OCI-LY7 (cell line): Measurements from ENCODE around the gene CYP17A1. TPM values are rescaled to one million over a fixed set of nuclear protein-coding genes. Genes with fewer than 3 reads are reported as not detected.

Source experiments
- BruUV-seq: library from RNA; stranded (reverse); fragments of 400-500 nt; replicated peaks from 2 replicates; lab custom pipeline; 2021; lab: Mats Ljungman, UMichigan
- CTCF ChIA-PET: fragments of 300-600 bp; sonication (Branson Sonifier 250); formaldehyde crosslinking; loops from one replicate; lab custom pipeline; 2022; ENCODE audit warnings: antibody characterized with exemption; ENCODE audit not compliant: unreplicated experiment; lab: Charles Lee
- POLR2A ChIA-PET: fragments of 300-600 bp; sonication (Branson Sonifier 250); formaldehyde crosslinking; loops from one replicate; lab custom pipeline; 2022; ENCODE audit warnings: antibody characterized with exemption; lab: Charles Lee
- DNase-seq: peaks from one replicate; pipeline ENCODE4 v3.0.0-alpha.2; 2015; ENCODE audit warnings: low spot score
- H2AFZ ChIP-seq: fragments of 200-600 bp; sonication (generic), shearing (Covaris generic); 2 replicates; pipeline ENCODE4 v1.6.1; 2014; ENCODE audit warnings: mild to moderate bottlenecking, antibody characterized with exemption, low read length, moderate library complexity
- H3K27ac ChIP-seq: fragments of 200-600 bp; sonication (generic); 2 replicates; pipeline ENCODE4 v1.5.1; 2014; ENCODE audit warnings: mixed run types, low read depth, mild to moderate bottlenecking, moderate library complexity, low read length, inconsistent platforms; ENCODE audit not compliant: poor library complexity, severe bottlenecking
- H3K36me3 ChIP-seq: fragments of 200-600 bp; sonication (generic); 2 replicates; pipeline ENCODE4 v1.6.1; 2014; ENCODE audit warnings: mild to moderate bottlenecking, antibody characterized with exemption, low read length, moderate library complexity, mixed read lengths; ENCODE audit not compliant: insufficient read depth
- H3K4me1 ChIP-seq: fragments of 200-600 bp; sonication (generic); 2 replicates; pipeline ENCODE4 v1.5.1; 2014; ENCODE audit warnings: mild to moderate bottlenecking, low read length; ENCODE audit not compliant: insufficient read depth, poor library complexity, severe bottlenecking
- H3K4me2 ChIP-seq: fragments of 200-600 bp; sonication (generic); 2 replicates; pipeline ENCODE4 v1.6.1; 2014; ENCODE audit warnings: mild to moderate bottlenecking, low read length
- H3K4me3 ChIP-seq: fragments of 200-600 bp; sonication (generic); 2 replicates; pipeline ENCODE4 v1.5.1; 2014; ENCODE audit warnings: mild to moderate bottlenecking, low read depth, low read length; ENCODE audit not compliant: poor library complexity, severe bottlenecking
- H3K79me2 ChIP-seq: fragments of 200-600 bp; sonication (generic); 2 replicates; pipeline ENCODE4 v1.6.1; 2016; ENCODE audit warnings: low read depth, mild to moderate bottlenecking, low read length, moderate library complexity, mixed read lengths; ENCODE audit not compliant: insufficient read depth
- H3K9me2 ChIP-seq: fragments of 200-600 bp; sonication (generic); 2 replicates; pipeline ENCODE4 v1.6.1; 2016; ENCODE audit warnings: mild to moderate bottlenecking, low read length, mixed read lengths; ENCODE audit not compliant: insufficient read depth
- H3K9me3 ChIP-seq: fragments of 200-600 bp; sonication (generic); 2 replicates; pipeline ENCODE4 v1.6.1; 2014; ENCODE audit warnings: mild to moderate bottlenecking, mixed run types, low read length, mixed read lengths
- H4K20me1 ChIP-seq: fragments of 200-600 bp; sonication (generic); 2 replicates; pipeline ENCODE4 v1.6.1; 2014; ENCODE audit warnings: mild to moderate bottlenecking, antibody characterized with exemption, low read length, moderate library complexity, mixed read lengths; ENCODE audit not compliant: insufficient read depth
- EZH2phosphoT487 ChIP-seq: fragments of 200-600 bp; sonication (generic); IDR thresholded peaks from 2 replicates; pipeline ENCODE4 v1.6.1; 2018; ENCODE audit warnings: low read depth, borderline replicate concordance, mild to moderate bottlenecking, mixed run types, antibody characterized with exemption, low read length, moderate library complexity, mixed read lengths
- intact Hi-C: fragments of 100-400 bp; cut with micrococcal nuclease; formaldehyde crosslinking; loops from one replicate; pipeline ENCODE4 v1.10.0; 2022; ENCODE audit not compliant: unreplicated experiment
- total RNA-seq, 2 experiments: library from RNA; depleted of rRNA in 1 of 2; stranded (reverse); fragments of >200 nt in 1 of 2; shearing (Covaris generic) in 1 of 2; gene quantifications; 2 replicates each; pipeline ENCODE4 v1.2.3, GENCODE V29; 2014 to 2022
- TF ChIP-seq, protein P1 (sequence below): fragments of 200-600 bp; sonication (generic); conservative IDR thresholded peaks from 2 replicates; pipeline ENCODE4 v1.5.1; 2014; ENCODE audit warnings: mild to moderate bottlenecking, antibody characterized with exemption, low read length, moderate library complexity, mixed read lengths

The CYP17A1 gene
- total RNA-seq, 2 experiments from 2014 or later: not detected

DNA sequence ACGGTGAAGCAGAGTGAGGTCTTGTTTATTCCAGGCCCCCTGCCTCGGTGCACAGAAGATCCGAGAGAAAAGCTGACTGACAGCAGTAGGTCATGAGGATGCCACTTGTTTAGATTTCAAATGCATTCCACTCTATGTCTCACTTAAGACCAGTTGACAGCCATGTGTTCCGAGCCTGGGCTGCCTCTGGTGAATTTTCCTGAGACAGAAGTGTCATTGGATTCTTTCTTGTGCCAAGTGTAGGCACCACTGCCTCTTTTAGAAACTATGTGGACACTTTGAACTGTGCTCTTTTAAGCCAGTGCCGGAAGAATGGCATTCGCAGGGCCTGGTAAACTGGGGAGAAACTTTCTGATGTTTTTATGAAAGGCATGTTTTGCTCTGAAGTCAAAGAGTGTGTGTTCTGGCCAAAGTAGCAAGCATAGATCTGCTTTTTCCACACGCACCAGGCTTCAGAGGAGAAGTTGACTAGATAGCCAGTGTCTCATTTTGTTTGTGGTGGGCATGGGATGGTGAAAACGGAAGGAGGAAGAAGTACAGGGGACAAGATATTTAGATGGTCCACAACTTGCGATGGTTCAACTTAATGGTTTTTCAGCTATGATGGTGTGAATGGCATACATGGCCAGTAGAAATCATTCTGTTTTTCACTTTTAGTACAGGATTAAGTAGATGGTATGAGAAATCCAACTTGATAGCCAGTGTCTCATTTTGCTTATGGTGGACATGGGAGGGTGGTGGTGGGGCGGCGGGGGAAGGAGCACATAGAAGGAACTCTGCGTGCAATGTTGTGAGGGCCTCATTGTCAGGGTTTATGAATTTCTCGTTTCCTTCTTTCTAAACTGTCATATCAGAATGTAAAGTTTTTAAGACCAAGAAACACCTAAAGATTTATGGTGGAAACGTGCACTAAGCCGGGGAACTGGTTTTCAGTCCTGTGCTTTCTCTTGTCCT lies 41.5 kb downstream of the CYP17A1 start:
- Histone ChIP-seq H4K20me1 (no peaks in the 10 kb centered on the region), H3K27ac (peak overlapping the region; percentile 11), H3K36me3 (peaks cover 26% of the 10 kb centered on the region), H3K4me3 (no peak overlapping the region), H3K9me3 (no peaks in the 10 kb centered on the region), H2AFZ (peak overlapping the region; percentile 18; the same call in 1 of the 2 replicates), H3K4me2 (peak overlapping the region; percentile 59), H3K4me1 (peaks cover 18% of the 10 kb centered on the region), H3K79me2 (no peaks in the 10 kb centered on the region), H3K9me2 (no peaks in the 10 kb centered on the region)
- ChIA-PET CTCF (no interaction called here), POLR2A (interaction anchor here (0.6 to 1.1 kb wide), 3 partner anchors 21 to 80 kb away, joined by 3 to 7 read pairs (median 3); no protein-coding TSS in a partner anchor)
- no peak for TF ChIP-seq EZH2phosphoT487
- TF ChIP-seq, protein P1, sequence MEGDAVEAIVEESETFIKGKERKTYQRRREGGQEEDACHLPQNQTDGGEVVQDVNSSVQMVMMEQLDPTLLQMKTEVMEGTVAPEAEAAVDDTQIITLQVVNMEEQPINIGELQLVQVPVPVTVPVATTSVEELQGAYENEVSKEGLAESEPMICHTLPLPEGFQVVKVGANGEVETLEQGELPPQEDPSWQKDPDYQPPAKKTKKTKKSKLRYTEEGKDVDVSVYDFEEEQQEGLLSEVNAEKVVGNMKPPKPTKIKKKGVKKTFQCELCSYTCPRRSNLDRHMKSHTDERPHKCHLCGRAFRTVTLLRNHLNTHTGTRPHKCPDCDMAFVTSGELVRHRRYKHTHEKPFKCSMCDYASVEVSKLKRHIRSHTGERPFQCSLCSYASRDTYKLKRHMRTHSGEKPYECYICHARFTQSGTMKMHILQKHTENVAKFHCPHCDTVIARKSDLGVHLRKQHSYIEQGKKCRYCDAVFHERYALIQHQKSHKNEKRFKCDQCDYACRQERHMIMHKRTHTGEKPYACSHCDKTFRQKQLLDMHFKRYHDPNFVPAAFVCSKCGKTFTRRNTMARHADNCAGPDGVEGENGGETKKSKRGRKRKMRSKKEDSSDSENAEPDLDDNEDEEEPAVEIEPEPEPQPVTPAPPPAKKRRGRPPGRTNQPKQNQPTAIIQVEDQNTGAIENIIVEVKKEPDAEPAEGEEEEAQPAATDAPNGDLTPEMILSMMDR: no peak
- BruUV-seq: no TSS peak
- no peak for DNase-seq
- intact Hi-C loops: no loop called here

DNA sequence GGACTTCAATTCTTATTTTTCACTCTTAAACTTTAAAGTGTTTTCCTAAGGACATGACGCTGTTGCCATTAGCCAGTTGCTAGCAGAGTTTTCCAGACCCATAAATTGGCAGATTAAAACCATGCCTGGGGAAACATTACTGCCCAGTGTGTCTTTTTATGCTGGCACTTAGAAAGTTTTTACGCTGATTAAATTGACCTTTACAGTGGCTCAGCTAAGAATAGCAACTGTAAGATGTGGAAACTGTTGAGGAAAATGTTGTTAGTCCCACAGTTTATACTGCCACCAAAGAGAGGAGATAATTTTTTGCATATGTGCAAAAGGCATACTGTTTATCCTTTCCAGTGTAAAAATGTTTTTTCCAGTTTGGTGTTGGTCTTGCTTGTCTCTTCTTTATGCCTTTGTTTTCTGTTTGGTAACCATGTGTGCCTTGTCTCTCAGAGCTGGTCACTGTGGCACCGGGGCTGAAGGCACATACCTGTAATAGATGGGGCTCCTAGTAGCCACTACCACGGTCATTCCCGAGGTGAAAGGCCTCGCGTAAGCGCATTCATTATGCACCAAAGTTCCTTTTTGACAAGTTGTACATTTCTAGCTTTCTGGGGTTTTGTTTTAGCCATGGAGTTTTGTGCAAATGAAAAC lies 45.3 kb downstream of the CYP17A1 start:
- Histone ChIP-seq H3K36me3 (peaks cover 5% of the 10 kb centered on the region; the same call in 1 of the 2 replicates), H3K4me3 (no peak overlapping the region), H3K27ac (no peak overlapping the region), H2AFZ (no peak overlapping the region), H4K20me1 (no peaks in the 10 kb centered on the region), H3K79me2 (no peaks in the 10 kb centered on the region), H3K4me1 (peaks cover 15% of the 10 kb centered on the region), H3K9me3 (no peaks in the 10 kb centered on the region), H3K9me2 (no peaks in the 10 kb centered on the region), H3K4me2 (no peak overlapping the region)
- intact Hi-C loops: no loop called here
- ChIA-PET CTCF (interaction anchor here (0.6 kb wide), 1 partner anchor 18 kb away, joined by 3 read pairs; no protein-coding TSS in a partner anchor), POLR2A (interaction anchor here (1.3 kb wide), 1 partner anchor 9 kb away, joined by 5 read pairs; no protein-coding TSS in a partner anchor)
- no peak for DNase-seq
- no peak for TF ChIP-seq EZH2phosphoT487
- TF ChIP-seq, protein P1: no peak
- BruUV-seq: no TSS peak
